HepG2 (cell line): Measurements from ENCODE around the gene GRB7. TPM values are rescaled to one million over a fixed set of nuclear protein-coding genes. Genes with fewer than 3 reads are reported as not detected.

ENCODE experiments used
- BHLHE40 ChIP-seq: IDR thresholded peaks from 2 replicates; pipeline ENCODE4 v1.6.1; 2011; ENCODE audit warnings: low read length, improper control_type of control experiment
- GATA4 ChIP-seq: sonication (generic); IDR thresholded peaks from 2 replicates; pipeline ENCODE4 v1.6.1; 2016; ENCODE audit warnings: antibody characterized with exemption, low read depth, borderline replicate concordance
- GMEB2 ChIP-seq: IDR thresholded peaks from 2 replicates; pipeline ENCODE4 v1.6.1; 2016; ENCODE audit warnings: missing biosample characterization, missing genetic modification reagents, low read depth
- HNRNPL ChIP-seq: fragments of 200-400 bp; formaldehyde crosslinking; IDR thresholded peaks from 2 replicates; pipeline ENCODE4 v1.6.1; 2017; ENCODE audit warnings: mild to moderate bottlenecking, low read depth, low read length
- KDM5B ChIP-seq: sonication (generic); formaldehyde crosslinking; IDR thresholded peaks from 2 replicates; pipeline ENCODE4 v1.4.0; 2020; ENCODE audit warnings: missing genetic modification reagents, mild to moderate bottlenecking, borderline replicate concordance
- NR2C2 ChIP-seq: sonication (generic); formaldehyde crosslinking; IDR thresholded peaks from 2 replicates; pipeline ENCODE4 v1.4.0; 2020; ENCODE audit warnings: missing genetic modification reagents, mild to moderate bottlenecking, moderate library complexity, borderline replicate concordance
- POGK ChIP-seq: sonication (generic); formaldehyde crosslinking; conservative IDR thresholded peaks from 2 replicates; pipeline ENCODE4 v1.8.0; 2022; ENCODE audit warnings: mild to moderate bottlenecking, moderate library complexity, missing genetic modification reagents
- POLR2AphosphoS2 ChIP-seq: IDR thresholded peaks from 2 replicates; pipeline ENCODE4 v1.6.1; 2011; ENCODE audit warnings: low read depth, low read length, improper control_type of control experiment
- PPARG ChIP-seq: conservative IDR thresholded peaks from 2 replicates; pipeline ENCODE4 v1.6.1; 2016; ENCODE audit warnings: missing biosample characterization, missing genetic modification reagents
- PRDM4 ChIP-seq: sonication (generic); formaldehyde crosslinking; IDR thresholded peaks from 2 replicates; pipeline ENCODE4 v1.9.0; 2021; ENCODE audit warnings: missing genetic modification reagents, borderline replicate concordance
- TRIM22 ChIP-seq: fragments of 450-650 bp; IDR thresholded peaks from 2 replicates; pipeline ENCODE4 v1.6.1; 2017
- XRCC5 ChIP-seq: fragments of 200-400 bp; formaldehyde crosslinking; optimal IDR thresholded peaks from 2 replicates; pipeline ENCODE3; 2017; ENCODE audit warnings: mild to moderate bottlenecking, low read length
- ZBTB7A ChIP-seq: sonication (generic); formaldehyde crosslinking; IDR thresholded peaks from 2 replicates; pipeline ENCODE4 v1.8.0; 2022; ENCODE audit warnings: mild to moderate bottlenecking, missing genetic modification reagents
- ZKSCAN5 ChIP-seq: sonication (generic); formaldehyde crosslinking; IDR thresholded peaks from 2 replicates; pipeline ENCODE4 v1.5.1; 2020; ENCODE audit warnings: mild to moderate bottlenecking, missing genetic modification reagents
- ZNF263 ChIP-seq: sonication (generic); formaldehyde crosslinking; IDR thresholded peaks from 2 replicates; pipeline ENCODE4 v1.4.0; 2020; ENCODE audit warnings: missing genetic modification reagents
- ZNF567 ChIP-seq: sonication (generic); formaldehyde crosslinking; IDR thresholded peaks from 2 replicates; pipeline ENCODE4 v1.8.1; 2023; ENCODE audit warnings: mild to moderate bottlenecking, missing genetic modification reagents, borderline replicate concordance
- ZSCAN31 ChIP-seq: sonication (generic); formaldehyde crosslinking; IDR thresholded peaks from 2 replicates; pipeline ENCODE4 v1.5.0; 2020; ENCODE audit warnings: low read depth, mild to moderate bottlenecking, missing genetic modification reagents
- polyA plus RNA-seq, 8 experiments: library from polyadenylated mRNA; depleted of rRNA in 3 of 8; stranded (reverse) in 7 of 8; unstranded in 1 of 8; fragments of >200 nt; fragmentation: Illumina TruSeq in 4 of 8; extraction: Trizol in 4 of 8; gene quantifications; 2 replicates each; pipeline versions ENCODE4 v1.2.1 to v1.2.3, GENCODE V29; 2011 to 2016; ENCODE audit warnings: low read depth in 4 of 8, missing spikeins in 1 of 8, mixed read lengths in 1 of 8; ENCODE audit not compliant: insufficient read depth in 1 of 8
- total RNA-seq, 5 experiments: library from RNA; depleted of rRNA; stranded (reverse); fragments of >200 nt; fragmentation: Illumina TruSeq; extraction: Trizol; gene quantifications; 2 replicates each; pipeline ENCODE4 v1.2.3, GENCODE V29; 2016; ENCODE audit warnings: low read depth in 1 of 5
- TF ChIP-seq, protein P1 (sequence below): sonication (generic); formaldehyde crosslinking; IDR thresholded peaks from 2 replicates; pipeline ENCODE4 v1.8.0; 2022; ENCODE audit warnings: missing genetic modification reagents, low read depth, mild to moderate bottlenecking, borderline replicate concordance
- TF ChIP-seq, protein P2 (sequence below): IDR thresholded peaks from 2 replicates; pipeline ENCODE4 v1.6.1; 2012; ENCODE audit warnings: inconsistent platforms

Gene GRB7
- total and polyA plus RNA-seq, 2 of the 13 experiments (the other 11 are each of a cell fraction or from before 2014, with no cell fraction given): 60.2 to 77.7 TPM

GRCh38 chr17:39738983-39739884 lies 1.5 kb downstream of the GRB7 start (continued):
- TF ChIP-seq ZSCAN31 (CRISPR knock-in tag): peak; percentile 84
- TF ChIP-seq XRCC5: no peak
- TF ChIP-seq ZNF567 (CRISPR knock-in tag): no peak
- TF ChIP-seq PPARG: no peak; the same call in 1 of the 2 replicates
- no peak for TF ChIP-seq GMEB2 (CRISPR knock-in tag)
- TF ChIP-seq ZNF263 (CRISPR knock-in tag): peak; percentile 96
- TF ChIP-seq ZKSCAN5 (CRISPR knock-in tag): no peak; the same call in 1 of the 2 replicates
- TF ChIP-seq POLR2AphosphoS2: no peak
- peak; percentile 87 for TF ChIP-seq ZBTB7A (CRISPR knock-in tag)
- peak; percentile 68; the same call in 1 of the 2 replicates for TF ChIP-seq NR2C2
- no peak for TF ChIP-seq TRIM22
- TF ChIP-seq GATA4: no peak; the same call in 1 of the 2 replicates
- TF ChIP-seq HNRNPL: peak; percentile 71; the same call in 1 of the 2 replicates
- peak; percentile 83 for TF ChIP-seq KDM5B (CRISPR knock-in tag)
- TF ChIP-seq PRDM4 (CRISPR knock-in tag): 0 out of 2 replicates have a peak, but pooled peaks have one; percentile 59
- no peak for TF ChIP-seq BHLHE40
- TF ChIP-seq, protein P1, sequence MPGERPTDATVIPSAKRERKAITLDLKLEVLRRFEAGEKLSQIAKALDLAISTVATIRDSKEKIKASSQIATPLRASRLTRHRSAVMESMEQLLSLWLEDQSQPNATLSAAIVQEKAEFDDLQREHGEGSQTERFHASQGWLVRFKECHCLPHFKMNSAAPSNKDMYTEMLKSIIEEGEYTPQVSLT: no peak
- no peak for TF ChIP-seq POGK (CRISPR knock-in tag)
- TF ChIP-seq, protein P2, sequence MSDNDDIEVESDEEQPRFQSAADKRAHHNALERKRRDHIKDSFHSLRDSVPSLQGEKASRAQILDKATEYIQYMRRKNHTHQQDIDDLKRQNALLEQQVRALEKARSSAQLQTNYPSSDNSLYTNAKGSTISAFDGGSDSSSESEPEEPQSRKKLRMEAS: peak; percentile 91
